ENCODE results near the gene POU6F2. TPM values are rescaled to one million over a fixed set of nuclear protein-coding genes. Genes with fewer than 3 reads are reported as not detected.

POU6F2 gene
- total RNA-seq, 1 donor from 2014 or later: not detected

- H3K36me3 ChIP-seq (ENCODE audit: control insufficient read depth, insufficient read depth, low read length): no peaks in the 10 kb centered on the region
- H3K4me3 ChIP-seq (ENCODE audit: low read depth, low read length): no peak overlapping the region
- H3K27me3 ChIP-seq (ENCODE audit: control insufficient read depth, insufficient read depth, low read length): no peaks in the 10 kb centered on the region
- FAIRE-seq (no peak), DNase-seq (ENCODE audit: low read depth) (no peak)
- TF ChIP-seq CTCF (IDR thresholded peaks at IDR 0.05; ENCODE audit: insufficient read depth, low read length, severe bottlenecking): no peak
Measured at GRCh38 chr7:39332142-39332541, 354.4 kb downstream of the POU6F2 start.

- no peak overlapping the region for H3K4me3 ChIP-seq (ENCODE audit: low read depth, low read length)
- H3K27me3 ChIP-seq (ENCODE audit: control insufficient read depth, insufficient read depth, low read length): no peaks in the 10 kb centered on the region
- no peak for TF ChIP-seq CTCF (IDR thresholded peaks at IDR 0.05; ENCODE audit: insufficient read depth, low read length, severe bottlenecking)
- H3K36me3 ChIP-seq (ENCODE audit: control insufficient read depth, insufficient read depth, low read length): no peaks in the 10 kb centered on the region
- no peak for FAIRE-seq
- DNase-seq (ENCODE audit: low read depth): no peak
Measured at GRCh38 chr7:39333701-39334100, 356.0 kb downstream of the POU6F2 start.

DNA sequence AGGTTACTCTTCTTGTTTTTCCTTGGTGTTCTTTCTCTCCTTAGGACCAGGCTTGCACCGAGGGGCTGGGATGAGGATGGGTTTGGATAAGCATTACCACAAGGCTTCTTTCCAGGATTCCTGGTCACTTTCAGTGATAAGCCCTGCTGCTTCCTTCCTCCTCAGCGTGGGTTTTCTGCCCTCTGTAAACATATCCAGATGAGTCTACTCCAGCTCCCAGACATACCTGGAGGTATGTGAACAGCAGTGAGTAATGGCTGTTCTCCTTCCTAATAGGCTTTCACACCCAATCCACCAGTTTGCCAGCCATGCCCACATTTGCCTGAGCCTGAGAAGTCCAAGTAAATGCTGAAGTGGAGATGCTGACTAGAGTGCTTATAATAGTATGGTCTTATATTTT is 358.7 kb downstream of the POU6F2 start:
- Histone ChIP-seq H3K4me3 (ENCODE audit: low read depth, low read length) (no peak overlapping the region), H3K36me3 (ENCODE audit: control insufficient read depth, insufficient read depth, low read length) (no peaks in the 10 kb centered on the region), H3K27me3 (ENCODE audit: control insufficient read depth, insufficient read depth, low read length) (no peaks in the 10 kb centered on the region)
- peak; percentile 52 for DNase-seq (ENCODE audit: low read depth)
- no peak for TF ChIP-seq CTCF (IDR thresholded peaks at IDR 0.05; ENCODE audit: insufficient read depth, low read length, severe bottlenecking)
- no peak for FAIRE-seq

DNA sequence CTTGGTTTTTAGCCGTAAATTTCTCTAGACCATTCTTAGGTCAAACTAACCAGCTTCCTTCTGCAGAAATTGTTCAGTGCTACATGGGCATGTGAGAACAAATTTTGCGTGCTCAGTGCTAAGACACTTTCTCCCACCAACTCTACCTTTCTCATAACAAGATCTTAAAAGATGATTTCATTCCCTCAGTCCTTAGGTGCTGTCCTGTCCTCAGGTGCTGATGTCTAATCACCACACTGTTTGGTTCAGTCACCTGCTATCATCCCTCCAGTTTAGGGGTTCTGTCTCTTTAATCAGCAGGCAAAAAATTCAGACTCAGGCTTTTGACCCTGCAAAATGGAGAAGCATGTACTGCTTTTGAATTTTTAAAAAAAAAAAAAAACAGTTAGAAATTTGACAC is 361.0 kb downstream of the POU6F2 start:
- no peak for TF ChIP-seq CTCF (IDR thresholded peaks at IDR 0.05; ENCODE audit: insufficient read depth, low read length, severe bottlenecking)
- H3K27me3 ChIP-seq (ENCODE audit: control insufficient read depth, insufficient read depth, low read length): no peaks in the 10 kb centered on the region
- no peak for FAIRE-seq

GRCh38 chr7:39339591-39339990 is 361.9 kb downstream of the POU6F2 start:
- Histone ChIP-seq H3K4me3 (ENCODE audit: low read depth, low read length) (no peak overlapping the region), H3K27me3 (ENCODE audit: control insufficient read depth, insufficient read depth, low read length) (no peaks in the 10 kb centered on the region), H3K36me3 (ENCODE audit: control insufficient read depth, insufficient read depth, low read length) (no peaks in the 10 kb centered on the region)
- no peak for DNase-seq (ENCODE audit: low read depth)
- TF ChIP-seq CTCF (IDR thresholded peaks at IDR 0.05; ENCODE audit: insufficient read depth, low read length, severe bottlenecking): no peak
- FAIRE-seq: no peak

More for the DNA sequence above, 361.0 kb downstream of the POU6F2 start:
- no peak for DNase-seq (ENCODE audit: low read depth)
- H3K4me3 ChIP-seq (ENCODE audit: low read depth, low read length): no peak overlapping the region
- no peaks in the 10 kb centered on the region for H3K36me3 ChIP-seq (ENCODE audit: control insufficient read depth, insufficient read depth, low read length)

- FAIRE-seq: no peak
- H3K36me3 ChIP-seq (ENCODE audit: control insufficient read depth, insufficient read depth, low read length): no peaks in the 10 kb centered on the region
- no peak overlapping the region for H3K4me3 ChIP-seq (ENCODE audit: low read depth, low read length)
- DNase-seq (ENCODE audit: low read depth): no peak
- no peak for TF ChIP-seq CTCF (IDR thresholded peaks at IDR 0.05; ENCODE audit: insufficient read depth, low read length, severe bottlenecking)
- no peaks in the 10 kb centered on the region for H3K27me3 ChIP-seq (ENCODE audit: control insufficient read depth, insufficient read depth, low read length)
Measured at GRCh38 chr7:39341083-39341482, 363.4 kb downstream of the POU6F2 start.

All from bronchial epithelial cell (primary cell).